Mesenchymal stem cell (in vitro differentiated cells and primary cell): ENCODE data around the gene GADD45B.

Experiments
- DNase-seq: peaks from one replicate; pipeline ENCODE4 v3.0.0-alpha.2; 2013
- H2AFZ ChIP-seq: one replicate; pipeline ENCODE4 v1.6.1; 2013; ENCODE audit warnings: low read depth, mild to moderate bottlenecking, control low read depth, inconsistent platforms, low read length, moderate library complexity
- H2AK5ac ChIP-seq: 2 replicates; pipeline ENCODE4 v1.6.1; 2013; ENCODE audit warnings: low read length, moderate library complexity, mild to moderate bottlenecking, inconsistent platforms; ENCODE audit not compliant: severe bottlenecking
- H2BK120ac ChIP-seq: one replicate; pipeline ENCODE4 v1.6.1; 2013; ENCODE audit warnings: low read depth, mild to moderate bottlenecking, inconsistent platforms, low read length, moderate library complexity
- H2BK12ac ChIP-seq, 2 experiments: one replicate each; pipeline ENCODE4 v1.6.1; 2013; ENCODE audit warnings: inconsistent platforms in 2 of 2, low read length in 2 of 2, mild to moderate bottlenecking in 2 of 2, moderate library complexity in 2 of 2, control low read depth in 1 of 2
- H2BK15ac ChIP-seq: one replicate; pipeline ENCODE4 v1.6.1; 2013; ENCODE audit warnings: mild to moderate bottlenecking, low read depth, inconsistent platforms; ENCODE audit not compliant: poor library complexity, severe bottlenecking
- H2BK5ac ChIP-seq: 2 replicates; pipeline ENCODE4 v1.6.1; 2013; ENCODE audit warnings: low read depth, mild to moderate bottlenecking, low read length, control low read depth, inconsistent platforms; ENCODE audit not compliant: poor library complexity, severe bottlenecking
- H3K14ac ChIP-seq, 2 experiments: one replicate each; pipeline ENCODE4 v1.6.1; 2013; ENCODE audit warnings: inconsistent platforms in 2 of 2, low read length in 2 of 2, control low read depth in 1 of 2, mild to moderate bottlenecking in 1 of 2, moderate library complexity in 1 of 2
- H3K18ac ChIP-seq, 2 experiments: one replicate each; pipeline ENCODE4 v1.6.1; 2013; ENCODE audit warnings: inconsistent platforms in 2 of 2, low read length in 2 of 2, control low read depth in 1 of 2, low read depth in 1 of 2, mild to moderate bottlenecking in 1 of 2
- H3K23ac ChIP-seq, 2 experiments: one replicate each; pipeline ENCODE4 v1.6.1; 2013; ENCODE audit warnings: inconsistent platforms in 2 of 2, low read length in 2 of 2, mild to moderate bottlenecking in 2 of 2, moderate library complexity in 2 of 2, control low read depth in 1 of 2
- H3K27ac ChIP-seq: 2 replicates; pipeline ENCODE4 v1.5.1; 2013; ENCODE audit warnings: mild to moderate bottlenecking, moderate library complexity, low read length, control low read depth, inconsistent platforms; ENCODE audit not compliant: poor library complexity, severe bottlenecking
- H3K27me3 ChIP-seq, 2 experiments: 2 replicates each; pipeline versions ENCODE4 v1.6.1 to v1.7.0; 2013; ENCODE audit warnings: low read length in 2 of 2, mild to moderate bottlenecking in 2 of 2, moderate library complexity in 2 of 2, control low read depth in 1 of 2, inconsistent platforms in 1 of 2; ENCODE audit not compliant: control insufficient read depth in 1 of 2, insufficient read depth in 1 of 2
- H3K36me3 ChIP-seq, 2 experiments: 2 replicates each; pipeline versions ENCODE4 v1.6.1 to v1.7.0; 2013; ENCODE audit warnings: low read length in 2 of 2, control low read depth in 1 of 2, inconsistent platforms in 1 of 2, low read depth in 1 of 2, mild to moderate bottlenecking in 1 of 2; ENCODE audit not compliant: insufficient read depth in 2 of 2, control insufficient read depth in 1 of 2
- H3K4ac ChIP-seq, 2 experiments: one replicate each; pipeline ENCODE4 v1.6.1; 2013; ENCODE audit warnings: inconsistent platforms in 2 of 2, low read length in 2 of 2, mild to moderate bottlenecking in 2 of 2, moderate library complexity in 2 of 2, control low read depth in 1 of 2, low read depth in 1 of 2
- H3K4me1 ChIP-seq: 2 replicates; pipeline ENCODE4 v1.6.1; 2013; ENCODE audit warnings: low read depth, low read length, control low read depth; ENCODE audit not compliant: control insufficient read depth, insufficient read depth
- H3K4me2 ChIP-seq: 2 replicates; pipeline ENCODE4 v1.6.1; 2013; ENCODE audit warnings: low read length, mild to moderate bottlenecking, inconsistent platforms; ENCODE audit not compliant: poor library complexity, severe bottlenecking
- H3K4me3 ChIP-seq, 2 experiments: 2 replicates each; pipeline versions ENCODE4 v1.5.1 to v1.7.0; 2013; ENCODE audit warnings: low read length in 2 of 2, mild to moderate bottlenecking in 2 of 2, control low read depth in 1 of 2, low read depth in 1 of 2; ENCODE audit not compliant: insufficient read depth in 1 of 2
- H3K79me1 ChIP-seq: replicated peaks from 2 replicates; pipeline ENCODE4 v1.6.1; 2013; ENCODE audit warnings: mild to moderate bottlenecking, control low read depth, low read length, inconsistent platforms; ENCODE audit not compliant: poor library complexity, severe bottlenecking
- H3K9ac ChIP-seq: 2 replicates; pipeline ENCODE4 v1.7.0; 2013; ENCODE audit warnings: mild to moderate bottlenecking, low read length, moderate library complexity
- H3K9me3 ChIP-seq: 2 replicates; pipeline ENCODE4 v1.7.0; 2013; ENCODE audit warnings: mild to moderate bottlenecking, low read length; ENCODE audit not compliant: control insufficient read depth
- H4K8ac ChIP-seq: one replicate; pipeline ENCODE4 v1.6.1; 2013; ENCODE audit warnings: inconsistent platforms, mild to moderate bottlenecking, low read length, moderate library complexity
- H4K91ac ChIP-seq: one replicate; pipeline ENCODE4 v1.6.1; 2013; ENCODE audit warnings: mild to moderate bottlenecking, low read length, inconsistent platforms
- WGBS: methylation state at CpG from one replicate; pipeline ENCODE4 v1.1.7; 2013; ENCODE audit warnings: mixed read lengths; 5-methylcytosine and 5-hydroxymethylcytosine counted together

GADD45B gene

GRCh38 chr19:2494447-2495129 is 18.7 kb downstream of the GADD45B start:
- Histone ChIP-seq H3K4me2 (peak overlapping the region; percentile 78), H3K14ac (peak overlapping the region in 1 of 2 experiments; percentile 90), H4K91ac (peak overlapping the region; percentile 88), H3K4ac (peak overlapping the region; percentile 53 to 79), H3K79me1 (no peaks in the 10 kb centered on the region), H3K27me3 (peaks cover 0 to 3% of the 10 kb centered on the region in 2 experiments), H3K27ac (no peak overlapping the region), H3K9ac (peak overlapping the region; percentile 88), H2BK12ac (peak overlapping the region in 1 of 2 experiments; percentile 81), H4K8ac (peak overlapping the region; percentile 93), H3K18ac (peak overlapping the region; percentile 91 to 94), H2BK5ac (no peak overlapping the region), H3K36me3 (no peaks in the 10 kb centered on the region), H3K4me1 (peaks cover 41% of the 10 kb centered on the region), H2BK15ac (peak overlapping the region; percentile 77), H2BK120ac (peak overlapping the region; percentile 6), H3K9me3 (no peaks in the 10 kb centered on the region), H3K23ac (no peak overlapping the region), H2AK5ac (no peak overlapping the region), H3K4me3 (peak overlapping the region; percentile 56 to 82), H2AFZ (peak overlapping the region; percentile 76)
- DNase-seq: peak; percentile 96
- WGBS: 22% methylated on average over 63 of the region's 72 CpGs

GRCh38 chr19:2495130-2495641 is 19.3 kb downstream of the GADD45B start:
- 21% methylated on average over 26 of the region's 26 CpGs for WGBS
- peak; percentile 88 for DNase-seq
- H3K18ac ChIP-seq: peak overlapping the region; percentile 91 to 94

GRCh38 chr19:2495651-2496316 is 19.9 kb downstream of the GADD45B start:
- Histone ChIP-seq H2BK15ac (peak overlapping the region; percentile 12), H2AFZ (no peak overlapping the region), H2AK5ac (peak overlapping the region; percentile 11), H3K4ac (peak overlapping the region in 1 of 2 experiments; percentile 63), H3K9me3 (no peaks in the 10 kb centered on the region), H4K91ac (no peak overlapping the region), H2BK5ac (no peak overlapping the region), H3K14ac (no peak overlapping the region), H3K23ac (no peak overlapping the region), H3K4me3 (peak overlapping the region in 1 of 2 experiments; percentile 82), H3K18ac (peak overlapping the region in 1 of 2 experiments; percentile 94), H2BK12ac (peak overlapping the region in 1 of 2 experiments; percentile 80), H3K27ac (no peak overlapping the region), H3K36me3 (no peaks in the 10 kb centered on the region), H3K9ac (peak overlapping the region; percentile 88), H3K4me2 (peak overlapping the region; percentile 78), H3K4me1 (peaks cover 37% of the 10 kb centered on the region), H4K8ac (no peak overlapping the region), H3K27me3 (no peaks in the 10 kb centered on the region), H2BK120ac (peak overlapping the region; percentile 78), H3K79me1 (no peaks in the 10 kb centered on the region)
- 46% methylated on average over 11 of the region's 16 CpGs for WGBS
- peak; percentile 80 for DNase-seq

More at GRCh38 chr19:2495130-2495641, 19.3 kb downstream of the GADD45B start:
- Histone ChIP-seq H2AK5ac (no peak overlapping the region), H3K14ac (peak overlapping the region in 1 of 2 experiments; percentile 90), H2AFZ (peak overlapping the region; percentile 76), H3K27me3 (no peaks in the 10 kb centered on the region), H3K4me3 (peak overlapping the region; percentile 56 to 82), H3K79me1 (no peaks in the 10 kb centered on the region), H2BK5ac (no peak overlapping the region), H3K4ac (peak overlapping the region; percentile 53 to 79), H2BK12ac (peak overlapping the region in 1 of 2 experiments; percentile 81), H3K36me3 (no peaks in the 10 kb centered on the region), H3K4me1 (peaks cover 38% of the 10 kb centered on the region), H4K8ac (peak overlapping the region; percentile 93), H3K9me3 (no peaks in the 10 kb centered on the region), H3K9ac (peak overlapping the region; percentile 88), H2BK120ac (peak overlapping the region; percentile 78), H3K27ac (no peak overlapping the region), H2BK15ac (peak overlapping the region; percentile 44), H4K91ac (peak overlapping the region; percentile 73), H3K23ac (peak overlapping the region in 1 of 2 experiments; percentile 75), H3K4me2 (peak overlapping the region; percentile 78)

- H3K4me2 ChIP-seq: no peak overlapping the region
- no peak overlapping the region for H2BK5ac ChIP-seq
Observed at GRCh38 chr19:2497186-2497585, 21.3 kb downstream of the GADD45B start.

More at GRCh38 chr19:2497186-2497585, 21.3 kb downstream of the GADD45B start:
- Histone ChIP-seq H3K27ac (no peak overlapping the region), H3K18ac (no peak overlapping the region), H3K27me3 (no peaks in the 10 kb centered on the region), H2AFZ (no peak overlapping the region), H4K8ac (no peak overlapping the region), H3K4me3 (no peak overlapping the region), H2BK12ac (peak overlapping the region in 1 of 2 experiments; percentile 42), H3K14ac (no peak overlapping the region), H2AK5ac (peak overlapping the region; percentile 18), H3K79me1 (no peaks in the 10 kb centered on the region), H3K23ac (no peak overlapping the region), H2BK120ac (no peak overlapping the region), H3K9ac (no peak overlapping the region), H3K4ac (peak overlapping the region in 1 of 2 experiments; percentile 24), H4K91ac (no peak overlapping the region), H3K9me3 (no peaks in the 10 kb centered on the region), H2BK15ac (no peak overlapping the region), H3K4me1 (peaks cover 30% of the 10 kb centered on the region), H3K36me3 (no peaks in the 10 kb centered on the region)
- 62% methylated on average over 10 of the region's 10 CpGs for WGBS
- no peak for DNase-seq
